ENCODE data around the gene DCPS. TPM values are rescaled to one million over a fixed set of nuclear protein-coding genes. Genes with fewer than 3 reads are reported as not detected.
A peak's percentile ranks its signal among the peaks of the same experiment; 100 is the strongest.

The DCPS gene
- total RNA-seq, 1 donor from 2014 or later, result 8.8 TPM

DNA sequence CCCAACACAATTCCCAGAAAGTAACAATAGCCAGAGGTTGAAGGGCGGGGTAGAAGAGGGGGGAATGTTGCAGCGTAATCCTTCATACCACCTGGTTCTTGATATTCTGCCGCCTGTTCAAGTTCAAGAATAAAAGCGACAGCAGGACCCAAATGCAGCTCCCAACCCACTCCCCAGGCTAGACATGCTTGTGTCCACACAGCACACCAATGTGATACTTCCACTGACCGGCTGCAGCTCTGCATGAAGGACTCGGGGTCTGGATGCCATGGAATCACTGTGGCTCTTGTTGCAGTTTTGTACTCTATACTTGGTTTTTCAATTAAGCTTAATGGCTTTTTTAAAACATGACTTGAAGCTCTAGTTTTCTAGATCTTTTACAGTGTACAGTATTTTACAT lies 41.6 kb upstream of the DCPS start:
- TF ChIP-seq, protein P1, sequence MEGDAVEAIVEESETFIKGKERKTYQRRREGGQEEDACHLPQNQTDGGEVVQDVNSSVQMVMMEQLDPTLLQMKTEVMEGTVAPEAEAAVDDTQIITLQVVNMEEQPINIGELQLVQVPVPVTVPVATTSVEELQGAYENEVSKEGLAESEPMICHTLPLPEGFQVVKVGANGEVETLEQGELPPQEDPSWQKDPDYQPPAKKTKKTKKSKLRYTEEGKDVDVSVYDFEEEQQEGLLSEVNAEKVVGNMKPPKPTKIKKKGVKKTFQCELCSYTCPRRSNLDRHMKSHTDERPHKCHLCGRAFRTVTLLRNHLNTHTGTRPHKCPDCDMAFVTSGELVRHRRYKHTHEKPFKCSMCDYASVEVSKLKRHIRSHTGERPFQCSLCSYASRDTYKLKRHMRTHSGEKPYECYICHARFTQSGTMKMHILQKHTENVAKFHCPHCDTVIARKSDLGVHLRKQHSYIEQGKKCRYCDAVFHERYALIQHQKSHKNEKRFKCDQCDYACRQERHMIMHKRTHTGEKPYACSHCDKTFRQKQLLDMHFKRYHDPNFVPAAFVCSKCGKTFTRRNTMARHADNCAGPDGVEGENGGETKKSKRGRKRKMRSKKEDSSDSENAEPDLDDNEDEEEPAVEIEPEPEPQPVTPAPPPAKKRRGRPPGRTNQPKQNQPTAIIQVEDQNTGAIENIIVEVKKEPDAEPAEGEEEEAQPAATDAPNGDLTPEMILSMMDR (IDR thresholded peaks at IDR 0.05; ENCODE audit: unreplicated experiment), result no peak
- peaks cover 38% of the 10 kb centered on the region for H3K36me3 Mint-ChIP-seq
- H3K27me3 Mint-ChIP-seq (ENCODE audit: low read depth), result no peaks in the 10 kb centered on the region
- H3K9me3 Mint-ChIP-seq, result no peaks in the 10 kb centered on the region
- no peak overlapping the region for H3K4me3 Mint-ChIP-seq
- no peak overlapping the region for H3K27ac Mint-ChIP-seq
- no peak for DNase-seq (ENCODE audit: low spot score in 2 of 2, unreplicated experiment in 2 of 2)
- H3K4me1 Mint-ChIP-seq, result peaks cover 2% of the 10 kb centered on the region

DNA sequence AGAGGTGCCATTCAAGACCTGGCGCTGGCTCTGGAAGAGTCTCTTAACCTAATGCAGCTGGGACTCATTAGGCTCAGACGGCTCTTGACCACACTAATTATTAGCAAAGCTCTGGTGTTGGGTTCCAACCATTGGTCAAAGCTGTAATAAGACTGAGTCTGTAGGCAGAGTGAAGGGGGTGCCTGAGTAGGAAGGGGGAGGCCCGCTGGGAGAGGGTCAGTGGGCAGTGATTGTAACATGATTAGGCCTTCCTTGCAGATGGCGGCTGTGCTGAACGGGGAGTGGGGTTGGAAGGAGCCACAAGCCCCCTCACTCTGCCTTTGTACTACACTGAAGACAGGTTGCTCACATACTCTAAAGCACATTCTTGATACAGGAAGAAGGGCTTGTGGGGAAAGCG lies 40.4 kb upstream of the DCPS start:
- Mint-ChIP-seq H3K4me3 (no peak overlapping the region), H3K9me3 (no peaks in the 10 kb centered on the region), H3K27ac (no peak overlapping the region), H3K4me1 (peaks cover 9% of the 10 kb centered on the region), H3K36me3 (peaks cover 34% of the 10 kb centered on the region), H3K27me3 (ENCODE audit: low read depth) (no peaks in the 10 kb centered on the region)
- TF ChIP-seq, protein P1 (IDR thresholded peaks at IDR 0.05; ENCODE audit: unreplicated experiment), result no peak
- DNase-seq (ENCODE audit: low spot score in 2 of 2, unreplicated experiment in 2 of 2), result no peak

DNA sequence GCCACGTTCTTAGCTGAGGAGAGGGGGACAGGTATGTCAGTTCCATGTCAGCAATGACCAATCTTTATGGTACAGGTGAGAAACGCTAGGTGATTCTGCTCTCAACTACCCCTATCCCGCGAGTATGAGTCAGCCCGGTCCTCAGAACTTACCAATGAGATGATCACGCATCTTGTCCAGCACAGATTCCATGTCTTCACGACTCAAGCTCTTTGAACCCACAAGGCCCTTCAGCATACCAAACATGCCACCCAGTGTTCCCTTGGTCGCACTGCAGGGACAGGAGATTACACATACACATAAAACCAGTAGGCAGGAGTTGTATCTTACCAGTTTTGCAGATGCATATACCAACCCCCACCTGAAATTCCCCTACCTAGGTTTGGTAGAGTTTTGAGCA lies 38.0 kb upstream of the DCPS start:
- H3K4me3 Mint-ChIP-seq, result no peak overlapping the region
- H3K27ac Mint-ChIP-seq, result no peak overlapping the region
- peaks cover 30% of the 10 kb centered on the region for H3K36me3 Mint-ChIP-seq
- no peaks in the 10 kb centered on the region for H3K9me3 Mint-ChIP-seq
- H3K4me1 Mint-ChIP-seq, result peaks cover 21% of the 10 kb centered on the region
- no peaks in the 10 kb centered on the region for H3K27me3 Mint-ChIP-seq (ENCODE audit: low read depth)
- TF ChIP-seq, protein P1 (IDR thresholded peaks at IDR 0.05; ENCODE audit: unreplicated experiment), result no peak
- DNase-seq (ENCODE audit: low spot score in 2 of 2, unreplicated experiment in 2 of 2), result no peak

DNA sequence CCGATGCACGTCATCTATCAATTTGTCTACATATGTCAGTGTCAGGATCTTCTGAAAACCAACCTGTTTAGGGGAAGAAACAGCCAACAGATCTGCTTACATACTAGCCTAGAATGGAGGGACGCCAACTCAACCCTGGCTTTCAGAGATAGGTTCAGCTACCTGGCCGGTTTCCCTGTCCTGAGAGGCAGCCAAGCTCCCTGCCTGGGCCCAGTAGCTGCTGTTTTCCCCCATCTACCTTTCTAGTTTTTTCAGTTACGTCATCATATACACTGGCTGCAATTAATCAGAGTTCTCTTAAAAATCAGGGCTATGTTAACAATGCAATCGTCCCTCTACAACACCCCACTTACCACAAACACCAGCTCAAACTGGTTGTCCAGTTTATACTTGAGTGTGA lies 36.2 kb upstream of the DCPS start:
- Mint-ChIP-seq H3K4me3 (peak overlapping the region; percentile 95), H3K4me1 (peaks cover 21% of the 10 kb centered on the region), H3K27me3 (ENCODE audit: low read depth) (no peaks in the 10 kb centered on the region), H3K9me3 (no peaks in the 10 kb centered on the region), H3K36me3 (peaks cover 28% of the 10 kb centered on the region), H3K27ac (peak overlapping the region; percentile 99)
- TF ChIP-seq, protein P1 (IDR thresholded peaks at IDR 0.05; ENCODE audit: unreplicated experiment), result no peak
- no peak for DNase-seq (ENCODE audit: low spot score in 2 of 2, unreplicated experiment in 2 of 2)

DNA sequence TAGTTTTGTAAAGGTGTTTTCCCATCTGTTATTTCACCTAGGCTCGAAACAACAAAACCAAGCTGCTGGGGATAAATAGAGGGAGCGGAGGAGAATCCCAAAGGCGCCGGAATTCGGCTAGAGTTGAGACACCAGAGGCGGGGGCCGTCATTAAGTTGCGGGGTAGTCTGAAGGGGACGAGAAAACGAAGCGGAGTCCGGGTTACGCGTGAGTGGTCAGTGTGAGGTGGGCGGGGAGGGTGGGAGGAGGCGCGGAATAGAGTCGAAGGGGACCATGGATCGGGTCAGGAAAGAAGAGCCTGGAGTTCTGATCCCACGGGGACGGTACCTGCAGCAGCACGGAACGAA lies 35.5 kb upstream of the DCPS start:
- peaks cover 21% of the 10 kb centered on the region for H3K4me1 Mint-ChIP-seq
- DNase-seq (ENCODE audit: low spot score in 2 of 2, unreplicated experiment in 2 of 2), result no peak
- H3K4me3 Mint-ChIP-seq, result peak overlapping the region; percentile 95
- no peaks in the 10 kb centered on the region for H3K27me3 Mint-ChIP-seq (ENCODE audit: low read depth)
- H3K36me3 Mint-ChIP-seq, result peaks cover 28% of the 10 kb centered on the region
- no peaks in the 10 kb centered on the region for H3K9me3 Mint-ChIP-seq
- TF ChIP-seq, protein P1 (IDR thresholded peaks at IDR 0.05; ENCODE audit: unreplicated experiment), result no peak
- H3K27ac Mint-ChIP-seq, result peak overlapping the region; percentile 99

All from mesothelial cell of epicardium (in vitro differentiated cells).